ENCODE data around the gene ELSPBP1.

Gene ELSPBP1

DNA sequence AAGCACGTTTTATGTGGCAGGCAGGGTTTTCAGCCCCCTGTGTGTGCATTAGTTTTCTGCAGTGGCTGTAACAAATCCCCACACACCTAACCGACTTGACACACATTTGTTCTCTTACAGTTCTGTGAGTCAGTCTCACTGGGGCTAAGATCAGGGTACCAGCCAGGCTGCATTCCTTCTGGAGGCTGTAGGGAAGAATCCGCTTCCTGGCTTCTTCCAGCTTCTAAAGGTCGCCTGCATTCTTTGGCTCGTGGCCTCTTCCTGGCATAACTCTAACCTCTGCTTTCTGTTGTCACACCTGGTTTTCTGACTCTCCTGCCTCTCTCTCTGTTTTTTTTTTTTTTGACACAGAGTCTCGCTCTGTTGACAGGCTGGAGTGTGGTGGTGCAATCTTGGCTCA lies 6.4 kb downstream of the ELSPBP1 start:
- TF ChIP-seq FOXP2 (optimal IDR thresholded peaks at IDR 0.05; ENCODE audit: control extremely low read depth, extremely low read length, insufficient read depth) (no peak), EZH2 (IDR thresholded peaks at IDR 0.05) (no peak), POLR2AphosphoS5 (IDR thresholded peaks at IDR 0.05; ENCODE audit: borderline replicate concordance, low read depth, low read length) (no peak)
- no peak for DNase-seq (ENCODE audit: low read depth, low spot score)
- H3K9ac ChIP-seq (ENCODE audit: insufficient read length), result no peak overlapping the region
- no peaks in the 10 kb centered on the region for H3K9me3 ChIP-seq (ENCODE audit: low read depth, low read length)
- no peak overlapping the region for H3K27ac ChIP-seq
- no peak overlapping the region for H3K4me3 ChIP-seq
- no peaks in the 10 kb centered on the region for H3K36me3 ChIP-seq (ENCODE audit: insufficient read depth, low read length)

DNA sequence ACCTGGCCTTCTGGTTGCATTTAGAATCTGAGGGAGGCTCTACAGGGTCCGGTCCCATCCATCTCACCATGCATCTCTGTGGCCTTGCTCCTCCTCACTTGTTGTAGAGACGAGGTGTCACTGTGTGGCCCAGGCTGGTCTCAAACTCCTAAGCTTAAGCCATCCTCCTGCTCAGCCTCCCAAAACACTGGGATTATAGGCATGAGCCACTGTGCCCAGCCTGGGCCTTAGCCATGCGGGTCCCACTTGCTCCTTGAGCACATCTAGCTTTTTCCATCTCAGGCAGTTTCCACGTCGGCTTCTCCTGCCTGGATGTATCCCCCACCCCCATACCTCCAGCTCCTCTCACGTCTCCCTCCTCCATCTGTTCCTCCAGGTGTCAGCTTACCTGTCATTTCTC lies 9.8 kb downstream of the ELSPBP1 start:
- Histone ChIP-seq H3K27ac (no peak overlapping the region), H3K9me3 (ENCODE audit: low read depth, low read length) (no peaks in the 10 kb centered on the region), H3K4me3 (no peak overlapping the region), H3K36me3 (ENCODE audit: insufficient read depth, low read length) (no peaks in the 10 kb centered on the region), H3K9ac (ENCODE audit: insufficient read length) (no peak overlapping the region)
- no peak for TF ChIP-seq POLR2AphosphoS5 (IDR thresholded peaks at IDR 0.05; ENCODE audit: borderline replicate concordance, low read depth, low read length)
- no peak for TF ChIP-seq FOXP2 (optimal IDR thresholded peaks at IDR 0.05; ENCODE audit: control extremely low read depth, extremely low read length, insufficient read depth)
- TF ChIP-seq EZH2 (IDR thresholded peaks at IDR 0.05), result no peak
- no peak for DNase-seq (ENCODE audit: low read depth, low spot score)

DNA sequence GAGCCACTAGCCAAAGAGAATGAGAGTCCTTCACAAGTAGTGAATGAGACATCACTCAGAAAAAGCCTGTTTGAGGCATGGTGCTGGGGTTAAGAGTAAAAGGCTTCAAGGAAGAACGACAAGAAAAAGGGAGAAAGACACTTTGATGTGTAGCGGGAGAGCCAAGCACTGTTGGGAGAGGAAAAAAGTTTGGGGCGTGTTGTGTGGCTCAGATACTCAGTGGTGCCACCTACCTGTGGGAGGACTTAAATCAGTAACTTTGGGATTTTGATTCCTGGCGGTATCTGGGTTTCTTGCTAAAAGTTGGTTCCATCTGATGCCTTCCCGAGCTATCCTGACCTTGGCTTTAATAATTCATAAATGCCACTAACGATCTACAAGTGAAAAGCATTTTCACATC lies 12.3 kb downstream of the ELSPBP1 start:
- Histone ChIP-seq H3K36me3 (ENCODE audit: insufficient read depth, low read length) (no peaks in the 10 kb centered on the region), H3K9me3 (ENCODE audit: low read depth, low read length) (no peaks in the 10 kb centered on the region), H3K27ac (no peak overlapping the region), H3K9ac (ENCODE audit: insufficient read length) (no peak overlapping the region), H3K4me3 (no peak overlapping the region)
- DNase-seq (ENCODE audit: low read depth, low spot score), result no peak
- TF ChIP-seq POLR2AphosphoS5 (IDR thresholded peaks at IDR 0.05; ENCODE audit: borderline replicate concordance, low read depth, low read length), result no peak
- TF ChIP-seq EZH2 (IDR thresholded peaks at IDR 0.05), result no peak
- TF ChIP-seq FOXP2 (optimal IDR thresholded peaks at IDR 0.05; ENCODE audit: control extremely low read depth, extremely low read length, insufficient read depth), result no peak

DNA sequence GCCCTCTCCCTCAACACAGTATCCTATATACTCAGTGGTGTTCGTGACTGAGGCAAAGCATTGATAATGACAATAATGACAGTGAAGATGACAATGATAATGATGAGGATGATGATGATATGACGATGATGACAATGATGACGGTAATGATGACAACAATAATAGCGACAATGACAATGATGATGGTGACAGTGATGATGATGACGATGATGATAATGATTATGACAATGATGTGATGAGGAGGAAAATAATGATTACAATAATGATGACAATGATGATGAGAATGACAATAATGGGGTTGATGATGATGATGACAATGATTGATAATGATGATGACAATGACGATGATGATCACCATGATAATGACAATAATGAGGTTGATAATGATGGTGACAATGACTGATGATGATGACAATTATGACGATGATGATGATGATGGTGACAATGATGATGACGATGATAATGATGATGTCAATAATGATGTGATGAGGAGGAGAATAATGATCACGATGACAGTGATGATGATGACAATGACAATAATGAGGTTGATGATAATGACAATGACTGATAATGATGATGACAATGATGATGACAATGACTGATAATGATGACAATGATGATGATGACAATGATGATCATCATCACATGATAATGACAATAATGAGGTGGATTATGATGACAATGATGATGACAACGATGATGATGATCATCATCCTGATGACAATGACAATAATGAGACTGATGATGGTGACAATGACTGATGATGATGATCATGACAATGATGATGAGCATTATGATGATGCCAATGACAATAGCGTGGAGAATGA lies 16.7 kb downstream of the ELSPBP1 start:
- Histone ChIP-seq H3K4me3 (no peak overlapping the region), H3K9ac (ENCODE audit: insufficient read length) (no peak overlapping the region), H3K9me3 (ENCODE audit: low read depth, low read length) (no peaks in the 10 kb centered on the region), H3K36me3 (ENCODE audit: insufficient read depth, low read length) (no peaks in the 10 kb centered on the region), H3K27ac (no peak overlapping the region)
- TF ChIP-seq POLR2AphosphoS5 (IDR thresholded peaks at IDR 0.05; ENCODE audit: borderline replicate concordance, low read depth, low read length), result no peak
- TF ChIP-seq EZH2 (IDR thresholded peaks at IDR 0.05), result no peak
- TF ChIP-seq FOXP2 (optimal IDR thresholded peaks at IDR 0.05; ENCODE audit: control extremely low read depth, extremely low read length, insufficient read depth), result no peak
- DNase-seq (ENCODE audit: low read depth, low spot score), result no peak

DNA sequence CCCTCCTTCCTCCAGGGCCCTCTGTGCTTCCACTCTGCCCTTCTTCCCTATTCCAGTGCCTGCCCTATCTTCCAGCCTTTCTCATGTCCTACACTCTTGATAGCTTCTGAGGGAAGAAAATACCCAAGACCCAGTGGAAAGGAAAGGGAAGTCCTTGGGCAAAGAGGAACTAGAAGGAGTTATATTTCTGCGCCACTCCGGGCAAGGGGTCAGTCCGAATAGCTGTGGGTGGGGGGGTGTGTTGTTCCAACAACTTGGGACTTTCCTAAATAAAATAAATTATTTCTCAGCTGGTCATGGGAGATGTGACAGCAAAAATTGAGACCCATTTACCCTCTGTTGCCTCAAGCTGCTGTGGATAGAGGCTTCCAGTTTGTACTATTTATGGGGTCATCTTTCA lies 26.3 kb downstream of the ELSPBP1 start:
- TF ChIP-seq EZH2 (IDR thresholded peaks at IDR 0.05) (no peak), POLR2AphosphoS5 (IDR thresholded peaks at IDR 0.05; ENCODE audit: borderline replicate concordance, low read depth, low read length) (no peak), FOXP2 (optimal IDR thresholded peaks at IDR 0.05; ENCODE audit: control extremely low read depth, extremely low read length, insufficient read depth) (no peak)
- H3K9me3 ChIP-seq (ENCODE audit: low read depth, low read length), result no peaks in the 10 kb centered on the region
- no peak overlapping the region for H3K27ac ChIP-seq
- DNase-seq (ENCODE audit: low read depth, low spot score), result no peak
- H3K9ac ChIP-seq (ENCODE audit: insufficient read length), result no peak overlapping the region
- H3K36me3 ChIP-seq (ENCODE audit: insufficient read depth, low read length), result no peaks in the 10 kb centered on the region
- H3K4me3 ChIP-seq, result no peak overlapping the region

DNA sequence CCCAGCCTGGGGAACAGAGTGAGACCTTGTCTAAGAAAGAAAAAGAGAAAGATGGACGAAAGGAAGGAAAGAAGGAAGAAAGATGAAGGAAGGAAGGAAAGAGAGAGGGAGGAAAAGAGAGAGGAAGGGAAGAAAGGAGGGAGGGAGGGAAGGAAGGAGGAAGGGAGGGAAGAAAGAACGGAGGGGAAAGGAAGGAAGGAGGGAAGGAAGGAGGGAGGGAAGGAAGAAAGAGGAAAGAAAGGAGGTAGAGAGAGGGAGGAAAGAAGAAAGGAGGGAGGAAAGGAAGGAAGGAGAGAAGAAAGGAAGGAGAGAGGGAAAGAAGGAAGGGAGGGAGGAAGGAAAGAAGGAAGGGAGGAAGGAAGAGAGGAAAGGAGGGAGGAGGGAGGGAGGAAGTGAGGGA lies 28.6 kb downstream of the ELSPBP1 start:
- DNase-seq (ENCODE audit: low read depth, low spot score), result no peak
- H3K9me3 ChIP-seq (ENCODE audit: low read depth, low read length), result no peaks in the 10 kb centered on the region
- H3K27ac ChIP-seq, result no peak overlapping the region
- TF ChIP-seq FOXP2 (optimal IDR thresholded peaks at IDR 0.05; ENCODE audit: control extremely low read depth, extremely low read length, insufficient read depth) (no peak), EZH2 (IDR thresholded peaks at IDR 0.05) (no peak), POLR2AphosphoS5 (IDR thresholded peaks at IDR 0.05; ENCODE audit: borderline replicate concordance, low read depth, low read length) (no peak)
- no peak overlapping the region for H3K9ac ChIP-seq (ENCODE audit: insufficient read length)
- H3K36me3 ChIP-seq (ENCODE audit: insufficient read depth, low read length), result no peaks in the 10 kb centered on the region
- no peak overlapping the region for H3K4me3 ChIP-seq

DNA sequence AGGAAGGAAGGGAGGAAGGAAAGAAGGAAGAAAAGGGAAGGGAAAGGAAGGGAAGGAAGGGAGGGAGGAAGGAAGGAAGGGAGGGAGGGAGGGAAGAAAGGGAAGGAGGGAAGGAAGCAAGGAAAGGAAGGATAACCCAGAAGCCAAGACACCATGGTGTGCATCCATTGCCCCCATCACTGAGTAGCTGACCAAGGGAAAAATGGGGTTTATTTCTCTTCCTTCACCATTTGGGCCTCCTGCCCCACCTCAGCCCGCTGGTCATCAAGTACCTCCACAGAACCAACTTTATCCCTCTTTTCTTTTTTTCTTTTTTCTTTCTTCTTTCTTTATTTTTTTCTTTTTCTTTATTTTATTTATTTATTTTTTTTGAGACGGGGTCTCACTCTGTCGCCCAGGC lies 29.1 kb downstream of the ELSPBP1 start:
- Histone ChIP-seq H3K36me3 (ENCODE audit: insufficient read depth, low read length) (no peaks in the 10 kb centered on the region), H3K27ac (no peak overlapping the region), H3K9me3 (ENCODE audit: low read depth, low read length) (no peaks in the 10 kb centered on the region), H3K4me3 (no peak overlapping the region), H3K9ac (ENCODE audit: insufficient read length) (no peak overlapping the region)
- TF ChIP-seq EZH2 (IDR thresholded peaks at IDR 0.05) (no peak), FOXP2 (optimal IDR thresholded peaks at IDR 0.05; ENCODE audit: control extremely low read depth, extremely low read length, insufficient read depth) (no peak), POLR2AphosphoS5 (IDR thresholded peaks at IDR 0.05; ENCODE audit: borderline replicate concordance, low read depth, low read length) (no peak)
- DNase-seq (ENCODE audit: low read depth, low spot score), result no peak

DNA sequence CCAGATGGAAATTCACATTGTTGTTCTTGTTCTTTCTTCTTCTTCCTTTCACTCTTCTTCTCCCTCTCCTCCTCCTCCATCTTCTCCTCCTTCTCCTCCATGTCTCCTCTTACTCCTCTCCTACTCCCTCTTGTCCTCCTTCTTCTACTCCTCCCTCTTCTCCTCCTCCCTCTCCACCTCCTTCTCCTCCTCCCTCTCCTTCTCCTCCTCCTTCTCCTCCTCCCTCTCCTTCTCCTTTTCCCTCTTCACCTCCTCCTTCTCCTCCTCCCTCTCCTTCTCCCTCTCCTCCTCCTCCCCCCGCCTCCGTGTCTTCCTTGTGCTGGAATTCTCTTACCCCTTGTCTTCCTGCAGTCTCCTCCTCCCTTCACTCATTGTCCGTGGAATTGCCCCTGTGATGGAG lies 31.0 kb downstream of the ELSPBP1 start:
- Histone ChIP-seq H3K36me3 (ENCODE audit: insufficient read depth, low read length) (no peaks in the 10 kb centered on the region), H3K9me3 (ENCODE audit: low read depth, low read length) (no peaks in the 10 kb centered on the region), H3K4me3 (no peak overlapping the region), H3K9ac (ENCODE audit: insufficient read length) (no peak overlapping the region), H3K27ac (no peak overlapping the region)
- no peak for DNase-seq (ENCODE audit: low read depth, low spot score)
- no peak for TF ChIP-seq EZH2 (IDR thresholded peaks at IDR 0.05)
- no peak for TF ChIP-seq POLR2AphosphoS5 (IDR thresholded peaks at IDR 0.05; ENCODE audit: borderline replicate concordance, low read depth, low read length)
- TF ChIP-seq FOXP2 (optimal IDR thresholded peaks at IDR 0.05; ENCODE audit: control extremely low read depth, extremely low read length, insufficient read depth), result no peak

DNA sequence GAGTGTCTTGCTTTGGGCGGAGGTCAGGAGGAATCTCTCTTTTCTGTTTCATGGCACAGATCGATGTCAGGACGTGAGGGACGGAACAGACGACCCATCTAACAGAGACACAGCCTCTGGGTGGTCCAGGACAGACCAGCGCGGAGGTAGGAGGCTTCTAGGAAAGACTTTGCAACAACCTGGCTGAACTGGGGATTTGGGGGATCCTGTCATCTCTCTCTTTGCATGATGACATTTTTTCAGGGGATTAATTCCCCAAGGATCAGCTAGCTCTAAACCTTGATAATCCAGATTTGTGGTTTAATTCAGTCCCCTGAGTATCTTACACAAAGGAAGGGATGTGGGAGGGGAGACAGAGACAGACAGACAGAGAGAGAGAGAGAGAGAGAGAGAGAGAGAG lies 35.0 kb downstream of the ELSPBP1 start:
- TF ChIP-seq POLR2AphosphoS5 (IDR thresholded peaks at IDR 0.05; ENCODE audit: borderline replicate concordance, low read depth, low read length) (no peak), FOXP2 (optimal IDR thresholded peaks at IDR 0.05; ENCODE audit: control extremely low read depth, extremely low read length, insufficient read depth) (no peak), EZH2 (IDR thresholded peaks at IDR 0.05) (no peak)
- no peak overlapping the region for H3K4me3 ChIP-seq
- DNase-seq (ENCODE audit: low read depth, low spot score), result no peak

More for the DNA sequence above, 35.0 kb downstream of the ELSPBP1 start:
- Histone ChIP-seq H3K36me3 (ENCODE audit: insufficient read depth, low read length) (no peaks in the 10 kb centered on the region), H3K9me3 (ENCODE audit: low read depth, low read length) (no peaks in the 10 kb centered on the region), H3K9ac (ENCODE audit: insufficient read length) (no peak overlapping the region), H3K27ac (no peak overlapping the region)

Measured in SK-N-MC (cell line).